ENCODE measurements around the gene CNTROB. TPM values are rescaled to one million over a fixed set of nuclear protein-coding genes. Genes with fewer than 3 reads are reported as not detected.

CNTROB gene
- total and polyA plus RNA-seq, 2 experiments from 2014 or later, result 21.1 to 37.5 TPM

DNA sequence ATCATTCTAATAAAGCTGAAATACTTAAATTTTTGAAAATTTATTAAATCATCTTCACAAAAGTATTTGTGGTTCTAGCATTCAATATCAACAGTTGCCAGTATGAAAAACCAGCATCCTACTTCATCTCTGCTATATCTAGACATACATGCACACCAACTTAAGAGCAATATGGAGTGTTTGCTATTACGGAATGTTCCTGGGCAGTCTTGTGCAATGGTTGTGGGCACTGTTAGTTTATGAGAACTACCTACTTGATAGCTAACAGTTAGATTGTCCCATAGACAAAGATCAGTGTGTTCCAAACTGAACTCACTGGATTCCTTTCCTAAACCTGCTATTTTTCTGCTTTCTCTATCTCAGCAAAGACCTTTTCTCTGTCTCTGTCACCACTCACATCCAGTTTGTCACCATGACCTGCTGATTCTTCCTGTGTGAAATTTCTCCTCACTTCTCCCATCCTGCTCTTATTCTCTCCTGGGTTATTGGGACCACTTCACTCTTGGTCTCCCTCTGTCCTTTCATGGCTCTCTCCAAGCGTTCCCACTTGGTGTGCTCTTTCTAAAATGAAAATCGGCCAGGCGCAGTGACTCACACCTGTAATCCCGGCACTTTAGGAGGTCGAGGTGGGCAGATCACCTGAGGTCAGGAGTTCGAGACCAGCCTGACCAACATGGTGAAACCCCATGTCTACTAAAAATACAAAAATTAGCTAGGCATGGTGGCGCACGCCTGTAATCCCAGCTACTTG is 27.7 kb downstream of the CNTROB start:
- no peaks in the 10 kb centered on the region for H3K36me3 ChIP-seq (replicated peaks; ENCODE audit: insufficient read depth, low read depth)

DNA sequence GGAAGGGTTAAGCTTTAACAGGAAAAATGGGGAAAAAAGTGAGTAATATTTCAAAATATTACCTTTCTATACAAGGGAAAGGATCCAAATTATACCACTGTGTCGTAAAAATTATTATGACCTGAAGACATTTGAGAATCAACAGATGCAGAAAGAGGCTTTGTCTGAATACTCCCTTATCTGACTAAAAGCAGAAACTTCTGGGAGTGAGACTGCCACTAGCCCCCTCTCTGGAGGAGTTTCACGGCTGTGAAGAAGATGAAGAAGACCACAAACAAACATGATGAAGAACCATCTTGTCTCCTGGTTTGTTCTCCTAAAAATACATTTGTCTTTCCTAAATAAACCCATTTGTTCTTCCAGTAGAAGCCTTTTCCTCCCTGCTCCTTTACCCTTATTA is 29.4 kb downstream of the CNTROB start:
- no peaks in the 10 kb centered on the region for H3K27me3 ChIP-seq
- H3K79me2 ChIP-seq, result no peaks in the 10 kb centered on the region
- H3K4me3 ChIP-seq, result no peak overlapping the region
- H3K9me2 ChIP-seq (replicated peaks; ENCODE audit: insufficient read depth), result no peaks in the 10 kb centered on the region
- H3K4me2 ChIP-seq, result no peak overlapping the region
- no peaks in the 10 kb centered on the region for H3K4me1 ChIP-seq (ENCODE audit: insufficient read depth)
- no peaks in the 10 kb centered on the region for H4K20me1 ChIP-seq (ENCODE audit: insufficient read depth, poor library complexity, severe bottlenecking)
- H3K9me3 ChIP-seq (ENCODE audit: low read depth), result no peaks in the 10 kb centered on the region
- WGBS (ENCODE audit: low lambda C conversion rate, missing lambda C conversion rate), result 34% methylated on average over 2 of the region's 2 CpGs
- TF ChIP-seq, protein P1, sequence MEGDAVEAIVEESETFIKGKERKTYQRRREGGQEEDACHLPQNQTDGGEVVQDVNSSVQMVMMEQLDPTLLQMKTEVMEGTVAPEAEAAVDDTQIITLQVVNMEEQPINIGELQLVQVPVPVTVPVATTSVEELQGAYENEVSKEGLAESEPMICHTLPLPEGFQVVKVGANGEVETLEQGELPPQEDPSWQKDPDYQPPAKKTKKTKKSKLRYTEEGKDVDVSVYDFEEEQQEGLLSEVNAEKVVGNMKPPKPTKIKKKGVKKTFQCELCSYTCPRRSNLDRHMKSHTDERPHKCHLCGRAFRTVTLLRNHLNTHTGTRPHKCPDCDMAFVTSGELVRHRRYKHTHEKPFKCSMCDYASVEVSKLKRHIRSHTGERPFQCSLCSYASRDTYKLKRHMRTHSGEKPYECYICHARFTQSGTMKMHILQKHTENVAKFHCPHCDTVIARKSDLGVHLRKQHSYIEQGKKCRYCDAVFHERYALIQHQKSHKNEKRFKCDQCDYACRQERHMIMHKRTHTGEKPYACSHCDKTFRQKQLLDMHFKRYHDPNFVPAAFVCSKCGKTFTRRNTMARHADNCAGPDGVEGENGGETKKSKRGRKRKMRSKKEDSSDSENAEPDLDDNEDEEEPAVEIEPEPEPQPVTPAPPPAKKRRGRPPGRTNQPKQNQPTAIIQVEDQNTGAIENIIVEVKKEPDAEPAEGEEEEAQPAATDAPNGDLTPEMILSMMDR (IDR thresholded peaks at IDR 0.05; ENCODE audit: poor library complexity), result no peak
- no peak for TF ChIP-seq EZH2phosphoT487 (IDR thresholded peaks at IDR 0.05; ENCODE audit: low read depth, severe bottlenecking, unreplicated experiment)
- H3K27ac ChIP-seq, result no peak overlapping the region
- DNase-seq (ENCODE audit: low spot score), result no peak
- no peaks in the 10 kb centered on the region for H3K36me3 ChIP-seq (replicated peaks; ENCODE audit: insufficient read depth, low read depth)
- no peak overlapping the region for H2AFZ ChIP-seq

More for the DNA sequence above, 27.7 kb downstream of the CNTROB start:
- H3K4me3 ChIP-seq, result no peak overlapping the region
- TF ChIP-seq EZH2 (IDR thresholded peaks at IDR 0.05; ENCODE audit: borderline replicate concordance) (no peak), EZH2phosphoT487 (IDR thresholded peaks at IDR 0.05; ENCODE audit: low read depth, severe bottlenecking, unreplicated experiment) (no peak)
- no peak overlapping the region for H3K4me2 ChIP-seq
- H3K27ac ChIP-seq, result peak overlapping the region; percentile 32
- H2AFZ ChIP-seq, result no peak overlapping the region
- 92% methylated on average over 9 of the region's 9 CpGs for WGBS (ENCODE audit: low lambda C conversion rate, missing lambda C conversion rate)
- H3K79me2 ChIP-seq, result no peaks in the 10 kb centered on the region
- no peak for DNase-seq (ENCODE audit: low spot score)
- H3K9me2 ChIP-seq (replicated peaks; ENCODE audit: insufficient read depth), result no peaks in the 10 kb centered on the region
- no peaks in the 10 kb centered on the region for H3K27me3 ChIP-seq
- no peaks in the 10 kb centered on the region for H3K4me1 ChIP-seq (ENCODE audit: insufficient read depth)
- no peaks in the 10 kb centered on the region for H4K20me1 ChIP-seq (ENCODE audit: insufficient read depth, poor library complexity, severe bottlenecking)
- no peaks in the 10 kb centered on the region for H3K9me3 ChIP-seq (ENCODE audit: low read depth)

DNA sequence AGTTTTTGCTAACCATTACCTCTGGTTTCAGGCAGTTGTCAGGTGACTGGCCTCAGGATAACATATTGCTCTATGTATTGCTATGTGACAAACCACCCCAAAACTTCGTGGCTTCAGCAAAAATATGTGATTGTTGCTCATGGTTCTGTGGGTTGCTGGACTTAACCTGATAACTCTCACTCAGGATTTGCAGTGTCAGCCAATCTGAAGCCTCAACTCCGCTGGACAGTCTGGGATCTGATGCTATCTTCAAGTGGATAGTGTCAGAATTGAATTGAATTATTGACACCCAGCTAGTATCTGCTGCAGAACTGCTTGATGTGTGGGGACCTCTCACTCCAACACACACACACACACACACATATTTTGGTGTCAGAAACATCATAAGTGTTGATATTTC is 35.7 kb downstream of the CNTROB start:
- Histone ChIP-seq H3K79me2 (no peaks in the 10 kb centered on the region), H3K4me1 (ENCODE audit: insufficient read depth) (no peaks in the 10 kb centered on the region), H3K27me3 (no peaks in the 10 kb centered on the region), H3K9me3 (ENCODE audit: low read depth) (no peaks in the 10 kb centered on the region), H3K27ac (no peak overlapping the region), H3K9me2 (replicated peaks; ENCODE audit: insufficient read depth) (no peaks in the 10 kb centered on the region), H2AFZ (no peak overlapping the region), H4K20me1 (ENCODE audit: insufficient read depth, poor library complexity, severe bottlenecking) (no peaks in the 10 kb centered on the region), H3K4me2 (no peak overlapping the region), H3K4me3 (no peak overlapping the region), H3K36me3 (replicated peaks; ENCODE audit: insufficient read depth, low read depth) (no peaks in the 10 kb centered on the region)
- DNase-seq (ENCODE audit: low spot score), result no peak
- TF ChIP-seq EZH2phosphoT487 (IDR thresholded peaks at IDR 0.05; ENCODE audit: low read depth, severe bottlenecking, unreplicated experiment) (no peak), EZH2 (IDR thresholded peaks at IDR 0.05; ENCODE audit: borderline replicate concordance) (no peak)
- TF ChIP-seq, protein P1 (IDR thresholded peaks at IDR 0.05; ENCODE audit: poor library complexity), result no peak
- WGBS (ENCODE audit: low lambda C conversion rate, missing lambda C conversion rate), result 75% methylated on average over 2 of the region's 2 CpGs

DNA sequence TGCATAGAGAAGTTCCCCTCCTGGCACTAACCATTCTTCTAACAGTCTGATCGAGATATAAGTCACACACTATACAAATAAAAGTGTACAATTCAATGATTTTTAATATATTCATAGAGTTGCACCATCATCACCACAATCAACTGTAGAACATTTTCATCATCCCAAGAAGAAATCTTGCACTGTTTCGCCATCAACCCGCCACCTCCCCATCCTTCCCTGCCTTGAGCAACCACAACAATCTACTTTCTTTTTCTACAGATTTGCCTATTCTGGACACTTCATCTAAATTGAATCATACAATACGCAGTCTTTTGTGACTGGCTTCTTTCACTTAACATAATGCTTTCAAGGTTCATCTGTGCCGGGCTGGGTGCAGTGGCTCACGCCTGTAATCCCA is 37.4 kb downstream of the CNTROB start:
- Histone ChIP-seq H3K9me2 (replicated peaks; ENCODE audit: insufficient read depth) (no peaks in the 10 kb centered on the region), H3K4me2 (no peak overlapping the region), H3K36me3 (replicated peaks; ENCODE audit: insufficient read depth, low read depth) (no peaks in the 10 kb centered on the region), H3K27me3 (no peaks in the 10 kb centered on the region), H4K20me1 (ENCODE audit: insufficient read depth, poor library complexity, severe bottlenecking) (no peaks in the 10 kb centered on the region), H3K79me2 (no peaks in the 10 kb centered on the region), H3K27ac (no peak overlapping the region), H3K9me3 (ENCODE audit: low read depth) (peaks cover 4% of the 10 kb centered on the region), H3K4me1 (ENCODE audit: insufficient read depth) (no peaks in the 10 kb centered on the region), H2AFZ (no peak overlapping the region), H3K4me3 (no peak overlapping the region)
- WGBS (ENCODE audit: low lambda C conversion rate, missing lambda C conversion rate), result 96% methylated on average over 6 of the region's 6 CpGs
- no peak for DNase-seq (ENCODE audit: low spot score)
- TF ChIP-seq EZH2phosphoT487 (IDR thresholded peaks at IDR 0.05; ENCODE audit: low read depth, severe bottlenecking, unreplicated experiment), result no peak
- TF ChIP-seq EZH2 (IDR thresholded peaks at IDR 0.05; ENCODE audit: borderline replicate concordance), result no peak
- TF ChIP-seq, protein P1 (IDR thresholded peaks at IDR 0.05; ENCODE audit: poor library complexity), result no peak

Data from hepatocyte (in vitro differentiated cells).